Measurements from ENCODE around the gene GAS7.

DNA sequence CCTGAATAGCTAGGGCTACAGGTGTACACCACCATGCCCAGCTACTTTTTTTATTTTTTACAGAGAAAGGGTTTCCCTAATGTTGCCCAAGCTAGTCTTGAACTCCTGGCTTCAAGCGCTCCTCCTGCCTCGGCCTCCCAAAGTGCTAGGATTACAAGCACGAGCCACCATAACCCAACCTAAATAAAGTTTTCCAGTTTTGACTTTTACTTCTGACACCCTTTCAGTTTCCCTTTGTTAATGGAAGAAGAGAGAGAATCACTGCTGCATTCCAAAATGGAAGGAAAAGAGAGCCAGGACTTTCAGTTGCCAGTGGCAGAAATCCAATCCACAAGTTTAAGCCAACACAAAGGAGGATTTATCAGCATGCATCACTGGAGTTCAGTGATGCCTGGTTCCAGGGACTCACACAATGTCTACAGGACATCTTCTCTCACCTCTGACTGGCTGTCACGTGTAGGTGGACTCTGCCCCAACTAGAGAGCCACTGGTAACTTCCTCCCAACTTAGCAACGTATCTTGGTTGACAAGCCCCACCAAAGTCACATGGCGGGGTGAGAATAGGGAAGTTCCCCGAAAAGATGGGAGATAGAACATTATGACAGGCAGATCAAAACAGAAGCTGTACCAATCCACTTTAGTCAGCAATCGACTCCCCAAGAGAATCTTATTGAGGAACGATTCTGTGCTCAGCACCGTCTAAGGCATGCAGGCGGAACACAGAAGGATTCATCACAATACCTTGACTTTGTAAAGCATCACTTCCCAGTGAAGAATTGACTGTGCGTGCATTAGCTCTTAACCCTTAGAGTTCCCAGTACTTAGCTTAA is 46.5 kb downstream of the GAS7 start:
- TF ChIP-seq, protein P1, sequence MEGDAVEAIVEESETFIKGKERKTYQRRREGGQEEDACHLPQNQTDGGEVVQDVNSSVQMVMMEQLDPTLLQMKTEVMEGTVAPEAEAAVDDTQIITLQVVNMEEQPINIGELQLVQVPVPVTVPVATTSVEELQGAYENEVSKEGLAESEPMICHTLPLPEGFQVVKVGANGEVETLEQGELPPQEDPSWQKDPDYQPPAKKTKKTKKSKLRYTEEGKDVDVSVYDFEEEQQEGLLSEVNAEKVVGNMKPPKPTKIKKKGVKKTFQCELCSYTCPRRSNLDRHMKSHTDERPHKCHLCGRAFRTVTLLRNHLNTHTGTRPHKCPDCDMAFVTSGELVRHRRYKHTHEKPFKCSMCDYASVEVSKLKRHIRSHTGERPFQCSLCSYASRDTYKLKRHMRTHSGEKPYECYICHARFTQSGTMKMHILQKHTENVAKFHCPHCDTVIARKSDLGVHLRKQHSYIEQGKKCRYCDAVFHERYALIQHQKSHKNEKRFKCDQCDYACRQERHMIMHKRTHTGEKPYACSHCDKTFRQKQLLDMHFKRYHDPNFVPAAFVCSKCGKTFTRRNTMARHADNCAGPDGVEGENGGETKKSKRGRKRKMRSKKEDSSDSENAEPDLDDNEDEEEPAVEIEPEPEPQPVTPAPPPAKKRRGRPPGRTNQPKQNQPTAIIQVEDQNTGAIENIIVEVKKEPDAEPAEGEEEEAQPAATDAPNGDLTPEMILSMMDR (IDR thresholded peaks at IDR 0.05 in 2 of 3, conservative IDR thresholded peaks at IDR 0.05 in 1 of 3; ENCODE audit: control insufficient read depth in 2 of 3, extremely low read depth in 1 of 3, insufficient read depth in 1 of 3, low read depth in 3 of 3, low read length in 3 of 3) = no peak
- no peak for TF ChIP-seq IRF4 (IDR thresholded peaks at IDR 0.05; ENCODE audit: low read depth, low read length)
- TF ChIP-seq RBBP5 (conservative IDR thresholded peaks at IDR 0.05) = no peak
- no peak for TF ChIP-seq POLR2A (IDR thresholded peaks at IDR 0.05; ENCODE audit: low read depth, low read length)
- TF ChIP-seq EZH2 (IDR thresholded peaks at IDR 0.05; ENCODE audit: borderline replicate concordance, control insufficient read depth, low read depth, low read length) = no peak
- TF ChIP-seq CBX5 (IDR thresholded peaks at IDR 0.05; ENCODE audit: low read depth) = no peak
- TF ChIP-seq, protein P2, sequence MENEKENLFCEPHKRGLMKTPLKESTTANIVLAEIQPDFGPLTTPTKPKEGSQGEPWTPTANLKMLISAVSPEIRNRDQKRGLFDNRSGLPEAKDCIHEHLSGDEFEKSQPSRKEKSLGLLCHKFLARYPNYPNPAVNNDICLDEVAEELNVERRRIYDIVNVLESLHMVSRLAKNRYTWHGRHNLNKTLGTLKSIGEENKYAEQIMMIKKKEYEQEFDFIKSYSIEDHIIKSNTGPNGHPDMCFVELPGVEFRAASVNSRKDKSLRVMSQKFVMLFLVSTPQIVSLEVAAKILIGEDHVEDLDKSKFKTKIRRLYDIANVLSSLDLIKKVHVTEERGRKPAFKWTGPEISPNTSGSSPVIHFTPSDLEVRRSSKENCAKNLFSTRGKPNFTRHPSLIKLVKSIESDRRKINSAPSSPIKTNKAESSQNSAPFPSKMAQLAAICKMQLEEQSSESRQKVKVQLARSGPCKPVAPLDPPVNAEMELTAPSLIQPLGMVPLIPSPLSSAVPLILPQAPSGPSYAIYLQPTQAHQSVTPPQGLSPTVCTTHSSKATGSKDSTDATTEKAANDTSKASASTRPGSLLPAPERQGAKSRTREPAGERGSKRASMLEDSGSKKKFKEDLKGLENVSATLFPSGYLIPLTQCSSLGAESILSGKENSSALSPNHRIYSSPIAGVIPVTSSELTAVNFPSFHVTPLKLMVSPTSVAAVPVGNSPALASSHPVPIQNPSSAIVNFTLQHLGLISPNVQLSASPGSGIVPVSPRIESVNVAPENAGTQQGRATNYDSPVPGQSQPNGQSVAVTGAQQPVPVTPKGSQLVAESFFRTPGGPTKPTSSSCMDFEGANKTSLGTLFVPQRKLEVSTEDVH (IDR thresholded peaks at IDR 0.05; ENCODE audit: low read depth, partially characterized antibody) = no peak
